GM12864 (cell line): ENCODE results near the gene SNX21.

ENCODE experiments used
- DNase-seq: peaks from one replicate; pipeline ENCODE4 v3.0.0-alpha.2; 2011; ENCODE audit warnings: low read depth
- H3K4me3 ChIP-seq: 2 replicates; pipeline ENCODE4 v1.5.1; 2011; ENCODE audit warnings: mild to moderate bottlenecking, low read depth, low read length, control low read depth
- TF ChIP-seq, protein P1 (sequence below): IDR thresholded peaks from 2 replicates; pipeline ENCODE4 v1.5.1; 2011; ENCODE audit warnings: low read depth, mild to moderate bottlenecking, moderate library complexity, low read length, control low read depth, inconsistent platforms; ENCODE audit errors: missing control alignments

Gene SNX21

DNA sequence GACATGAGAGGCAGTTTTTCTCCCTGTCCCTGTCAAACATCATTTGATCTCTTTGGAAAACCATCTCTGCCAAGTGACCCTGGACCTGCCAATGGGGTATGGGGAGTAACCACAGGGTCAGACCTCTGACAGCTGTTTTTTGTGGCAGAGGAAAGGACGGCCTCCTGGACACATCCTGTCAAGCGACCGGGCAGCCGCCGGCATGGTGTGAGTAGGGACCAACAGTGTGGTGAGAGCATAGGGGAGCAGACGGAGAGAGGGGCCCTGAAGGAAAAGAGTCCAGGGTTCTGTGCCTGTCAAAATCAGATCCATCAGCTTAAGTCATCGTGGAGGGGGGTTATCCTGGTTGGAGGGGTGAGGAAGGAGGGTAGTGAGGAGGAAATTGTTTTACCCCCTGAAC lies 31.7 kb upstream of the SNX21 start:
- no peak for DNase-seq
- TF ChIP-seq, protein P1, sequence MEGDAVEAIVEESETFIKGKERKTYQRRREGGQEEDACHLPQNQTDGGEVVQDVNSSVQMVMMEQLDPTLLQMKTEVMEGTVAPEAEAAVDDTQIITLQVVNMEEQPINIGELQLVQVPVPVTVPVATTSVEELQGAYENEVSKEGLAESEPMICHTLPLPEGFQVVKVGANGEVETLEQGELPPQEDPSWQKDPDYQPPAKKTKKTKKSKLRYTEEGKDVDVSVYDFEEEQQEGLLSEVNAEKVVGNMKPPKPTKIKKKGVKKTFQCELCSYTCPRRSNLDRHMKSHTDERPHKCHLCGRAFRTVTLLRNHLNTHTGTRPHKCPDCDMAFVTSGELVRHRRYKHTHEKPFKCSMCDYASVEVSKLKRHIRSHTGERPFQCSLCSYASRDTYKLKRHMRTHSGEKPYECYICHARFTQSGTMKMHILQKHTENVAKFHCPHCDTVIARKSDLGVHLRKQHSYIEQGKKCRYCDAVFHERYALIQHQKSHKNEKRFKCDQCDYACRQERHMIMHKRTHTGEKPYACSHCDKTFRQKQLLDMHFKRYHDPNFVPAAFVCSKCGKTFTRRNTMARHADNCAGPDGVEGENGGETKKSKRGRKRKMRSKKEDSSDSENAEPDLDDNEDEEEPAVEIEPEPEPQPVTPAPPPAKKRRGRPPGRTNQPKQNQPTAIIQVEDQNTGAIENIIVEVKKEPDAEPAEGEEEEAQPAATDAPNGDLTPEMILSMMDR, result no peak
- no peak overlapping the region for H3K4me3 ChIP-seq

DNA sequence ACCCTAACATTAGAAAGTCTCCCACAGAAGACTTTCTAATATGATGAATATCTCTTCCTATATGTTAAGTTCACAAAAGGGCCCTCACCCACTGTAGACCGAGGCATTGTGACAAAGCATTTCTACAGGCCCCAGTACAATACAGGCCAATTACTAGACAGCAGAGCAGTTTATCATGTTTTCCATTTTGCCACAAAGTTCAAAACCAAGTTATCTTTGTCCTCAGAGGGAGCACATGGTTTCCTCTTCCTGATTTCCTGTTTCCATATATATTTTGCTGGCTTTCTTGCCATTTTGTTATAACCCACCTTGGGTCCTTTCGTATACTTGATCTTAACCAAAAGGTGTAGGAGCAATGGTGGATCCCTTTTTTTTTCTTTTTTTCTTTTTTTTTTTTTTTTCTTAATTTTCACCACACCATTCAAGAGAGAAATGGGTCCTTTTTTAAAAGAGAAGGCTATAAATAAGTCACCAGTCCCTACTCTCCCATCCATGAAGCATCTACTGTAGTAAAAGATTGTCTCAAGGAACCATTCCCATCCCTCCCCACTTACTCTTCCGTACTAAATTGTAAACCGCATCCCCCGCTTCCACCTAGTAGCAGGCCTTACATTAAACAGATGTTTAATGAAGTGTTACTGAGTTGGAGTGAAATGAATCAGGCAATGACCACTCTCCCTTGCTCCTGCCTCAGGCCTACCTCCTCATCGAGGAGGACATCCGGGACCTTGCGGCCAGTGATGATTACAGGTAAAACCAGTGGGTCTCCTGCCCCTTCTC lies 23.2 kb upstream of the SNX21 start:
- H3K4me3 ChIP-seq, result no peak overlapping the region
- TF ChIP-seq, protein P1, result no peak
- no peak for DNase-seq

DNA sequence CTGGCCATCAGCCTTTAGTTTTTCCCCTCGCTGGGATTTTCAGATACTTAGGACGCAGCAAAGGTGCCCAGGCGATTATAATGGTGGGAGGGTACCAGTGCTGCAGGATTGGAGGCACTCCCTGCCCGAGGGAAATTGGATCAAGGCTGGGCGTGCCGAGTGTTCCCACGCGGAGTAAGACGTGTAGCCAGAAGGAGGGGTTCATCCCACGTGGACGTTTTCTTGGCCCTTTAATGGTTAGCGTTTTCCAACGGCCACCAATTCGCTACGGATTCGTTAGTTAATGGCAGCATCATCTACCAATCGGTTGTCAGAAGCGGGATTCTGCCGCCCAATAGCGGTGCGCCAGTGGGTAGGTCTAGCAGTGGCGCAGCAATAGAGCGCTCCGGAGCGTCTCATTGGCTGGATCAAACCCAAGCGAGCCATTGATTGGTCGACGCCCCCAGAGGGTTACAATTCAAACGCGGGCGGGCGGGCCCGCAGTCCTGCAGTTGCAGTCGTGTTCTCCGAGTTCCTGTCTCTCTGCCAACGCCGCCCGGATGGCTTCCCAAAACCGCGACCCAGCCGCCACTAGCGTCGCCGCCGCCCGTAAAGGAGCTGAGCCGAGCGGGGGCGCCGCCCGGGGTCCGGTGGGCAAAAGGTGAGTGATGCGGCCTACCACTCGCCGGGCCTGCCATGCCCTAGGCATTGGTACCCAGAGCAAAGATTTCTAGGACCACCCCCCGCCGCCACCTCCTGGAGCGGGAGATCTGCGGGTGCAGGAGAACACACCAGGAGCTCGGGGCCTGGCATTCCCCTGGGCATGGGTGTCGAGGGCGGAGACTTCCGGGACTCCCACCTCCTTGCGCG lies 21.2 kb upstream of the SNX21 start, which contains the start of gene UBE2C:
Gene UBE2C, plus strand, starts transcription at position 488 of the 849 bp plus-strand sequence. Its CDS starts 52 bp downstream, at position 540.
- TF ChIP-seq, protein P1, result no peak
- DNase-seq, result peak; percentile 98
- peak within 1 kb of the TSS; percentile 75 for H3K4me3 ChIP-seq

DNA sequence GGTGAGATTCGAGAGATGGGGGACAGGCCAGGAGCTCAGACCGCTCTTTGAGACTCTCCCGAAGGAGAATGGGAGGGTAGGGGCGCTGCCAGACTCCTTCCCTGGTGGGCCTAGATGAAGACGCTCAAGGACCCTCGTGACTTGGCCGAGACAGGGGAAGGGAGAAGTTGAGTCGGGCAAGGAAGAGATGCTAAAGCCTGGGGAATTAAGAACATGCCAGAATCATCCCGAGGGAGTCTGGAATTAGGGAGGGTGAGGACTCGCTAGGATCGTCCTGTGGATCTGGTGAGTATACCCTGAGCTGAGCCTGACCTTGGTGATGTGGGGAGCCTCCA lies 20.6 kb upstream of the SNX21 start:
- no peak for DNase-seq
- peak overlapping the region; percentile 75 for H3K4me3 ChIP-seq
- TF ChIP-seq, protein P1, result no peak

DNA sequence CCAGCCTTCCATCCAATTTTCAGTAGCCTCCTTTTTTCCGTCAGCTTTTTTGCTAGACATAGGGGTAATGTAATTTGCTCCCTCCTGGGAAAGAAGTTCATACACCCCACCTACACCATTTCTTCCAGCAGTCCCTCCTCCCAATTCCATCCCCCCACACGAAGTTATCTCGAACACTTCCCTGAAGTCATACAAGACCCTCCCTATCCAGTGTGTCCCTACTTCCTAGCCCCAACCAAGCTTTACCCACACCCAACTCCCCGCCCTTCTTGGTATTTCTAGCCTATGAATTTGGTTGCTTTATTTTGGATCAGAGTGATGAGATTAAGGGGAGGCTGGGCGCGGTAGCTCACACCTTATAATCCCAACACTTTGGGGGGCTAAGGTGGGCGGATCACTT lies 20.1 kb upstream of the SNX21 start:
- H3K4me3 ChIP-seq, result peak overlapping the region; percentile 75
- TF ChIP-seq, protein P1, result no peak
- DNase-seq, result no peak

DNA sequence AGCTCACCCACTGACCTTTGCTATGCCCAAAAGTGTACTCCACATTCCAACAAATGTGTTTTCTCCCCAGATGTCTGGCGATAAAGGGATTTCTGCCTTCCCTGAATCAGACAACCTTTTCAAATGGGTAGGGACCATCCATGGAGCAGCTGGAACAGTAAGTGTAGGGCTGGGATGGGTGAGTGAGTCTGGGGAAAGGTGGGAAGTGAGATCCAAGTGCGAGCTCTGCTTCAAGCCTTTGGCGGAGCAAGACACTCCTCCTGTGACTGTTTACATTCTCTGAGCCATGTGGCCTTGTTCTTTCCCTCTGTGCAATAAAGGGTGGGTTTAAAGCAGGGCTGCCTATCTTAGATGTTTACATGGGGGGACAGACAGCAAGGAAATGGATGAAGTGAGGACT lies 19.3 kb upstream of the SNX21 start:
- H3K4me3 ChIP-seq, result no peak overlapping the region; the same call in 1 of the 2 replicates
- TF ChIP-seq, protein P1, result no peak

More for the DNA sequence above, 19.3 kb upstream of the SNX21 start:
- DNase-seq, result no peak
